SU-DHL-6 (cell line): ENCODE results near the gene MEX3A.

Source experiments
- H2AFZ ChIP-seq: fragments of 200-600 bp; sonication (generic); 2 replicates; pipeline ENCODE4 v1.6.1; 2014; ENCODE audit warnings: low read depth, mild to moderate bottlenecking, moderate library complexity, mixed read lengths, antibody characterized with exemption, low read length; ENCODE audit not compliant: severe bottlenecking
- H3F3A ChIP-seq: fragments of 200-600 bp; shearing (Covaris generic); 2 replicates; pipeline ENCODE4 v1.6.0; 2016; ENCODE audit warnings: antibody characterized with exemption, mild to moderate bottlenecking; ENCODE audit not compliant: insufficient read depth
- H3K27ac ChIP-seq: fragments of 200-600 bp; sonication (generic); 2 replicates; pipeline ENCODE4 v1.5.1; 2016; ENCODE audit warnings: low read depth, mild to moderate bottlenecking, low read length, moderate library complexity, mixed read lengths
- H3K27me3 ChIP-seq: fragments of 200-600 bp; sonication (generic), shearing (Covaris generic); 2 replicates; pipeline ENCODE4 v1.6.0; 2014; ENCODE audit warnings: mild to moderate bottlenecking, low read length
- H3K36me3 ChIP-seq: fragments of 200-600 bp; sonication (generic); 2 replicates; pipeline ENCODE4 v1.6.1; 2014; ENCODE audit warnings: mild to moderate bottlenecking, low read length, mixed read lengths
- H3K4me2 ChIP-seq: fragments of 300-600, 200-600 bp; shearing (Covaris generic), sonication (generic); 2 replicates; pipeline ENCODE4 v1.6.0; 2014; ENCODE audit warnings: low read length, low read depth, mild to moderate bottlenecking; ENCODE audit not compliant: poor library complexity, severe bottlenecking
- H3K4me3 ChIP-seq: fragments of 200-600 bp; sonication (generic); 2 replicates; pipeline ENCODE4 v1.5.1; 2014; ENCODE audit warnings: antibody characterized with exemption, low read length, mild to moderate bottlenecking, mixed read lengths; ENCODE audit not compliant: insufficient read depth, poor library complexity, severe bottlenecking
- H3K79me2 ChIP-seq: fragments of 200-600 bp; sonication (generic); 2 replicates; pipeline ENCODE4 v1.6.1; 2014; ENCODE audit warnings: mild to moderate bottlenecking, low read length, moderate library complexity; ENCODE audit not compliant: insufficient read depth
- H3K9ac ChIP-seq: fragments of 200-600 bp; sonication (generic); 2 replicates; pipeline ENCODE4 v1.7.0; 2014; ENCODE audit warnings: mild to moderate bottlenecking, low read length
- H3K9me2 ChIP-seq: fragments of 200-600 bp; sonication (generic); replicated peaks from 2 replicates; pipeline ENCODE4 v1.6.1; 2014; ENCODE audit warnings: low read length; ENCODE audit not compliant: insufficient read depth
- H3K9me3 ChIP-seq: fragments of 200-600 bp; sonication (generic); 2 replicates; pipeline ENCODE4 v1.6.1; 2014; ENCODE audit warnings: low read length, mixed read lengths; ENCODE audit not compliant: insufficient read depth
- H4K20me1 ChIP-seq: fragments of 200-600 bp; sonication (generic); 2 replicates; pipeline ENCODE4 v1.6.1; 2014; ENCODE audit warnings: low read depth, mild to moderate bottlenecking, antibody characterized with exemption, low read length, moderate library complexity, mixed read lengths
- CTCF ChIP-seq: fragments of 200-600 bp; sonication (generic); IDR thresholded peaks from one replicate; pipeline ENCODE4 v1.5.1; 2017; ENCODE audit warnings: antibody characterized with exemption, mild to moderate bottlenecking, low read length, moderate library complexity; ENCODE audit not compliant: insufficient read depth, poor library complexity, severe bottlenecking
- EZH2phosphoT487 ChIP-seq: fragments of 200-600 bp; sonication (generic), shearing (Covaris generic); conservative IDR thresholded peaks from 2 replicates; pipeline ENCODE4 v1.6.1; 2018; ENCODE audit warnings: mild to moderate bottlenecking, antibody characterized with exemption, low read length, moderate library complexity, mixed read lengths

MEX3A gene

DNA sequence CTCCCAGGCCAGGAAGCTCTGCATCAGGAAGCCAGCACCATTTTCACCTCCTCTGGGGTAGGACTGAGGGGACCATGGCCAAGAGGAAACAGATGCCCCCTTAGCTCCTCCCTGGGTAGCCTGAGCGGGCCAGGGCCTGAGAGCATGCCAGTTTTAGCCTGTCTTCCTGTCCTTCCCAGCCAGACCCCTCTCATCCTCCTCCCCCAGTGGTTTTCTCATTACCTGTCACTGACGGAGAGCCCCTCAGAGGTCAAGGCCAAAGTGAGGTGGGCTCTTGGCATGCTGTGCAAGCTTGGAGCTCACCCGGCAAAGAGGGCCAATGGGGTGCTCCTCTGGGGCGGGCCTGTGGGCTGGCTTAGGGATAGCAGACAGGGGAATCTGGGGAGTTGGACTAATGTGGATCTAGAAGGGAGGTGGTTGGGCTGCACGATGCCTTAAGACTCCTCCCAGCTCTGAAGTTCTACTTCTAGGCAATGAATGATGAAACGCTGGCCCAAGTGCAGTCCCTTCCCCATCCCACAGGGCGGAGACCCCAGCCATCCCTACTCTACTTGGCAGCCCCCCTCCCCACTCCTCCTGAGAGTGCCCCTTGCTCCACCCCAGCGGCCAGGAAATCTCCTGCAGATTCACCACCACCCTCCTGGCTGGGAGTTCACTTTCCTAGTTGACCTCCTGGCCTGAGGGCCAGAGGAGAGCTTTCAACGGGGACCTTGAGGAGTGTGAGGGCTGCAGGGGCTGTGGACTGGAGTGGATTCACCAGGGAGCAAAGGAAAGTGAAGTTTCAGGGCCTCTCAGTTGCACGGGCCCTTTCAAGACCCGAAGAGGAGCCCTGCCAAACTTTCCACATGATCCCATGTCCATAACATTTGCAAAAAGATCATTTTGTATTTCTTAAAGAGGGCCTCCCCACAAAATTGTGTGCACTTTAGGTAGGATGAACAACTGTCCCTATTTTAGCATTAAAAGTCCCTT lies 22.9 kb upstream of the MEX3A start:
- peak overlapping the region; percentile 65 for H2AFZ ChIP-seq
- H3K79me2 ChIP-seq, result no peaks in the 10 kb centered on the region
- no peaks in the 10 kb centered on the region for H3K9me3 ChIP-seq
- peak overlapping the region; percentile 48 for H3K4me3 ChIP-seq
- H3K27me3 ChIP-seq, result no peaks in the 10 kb centered on the region
- peak overlapping the region; percentile 69 for H3K4me2 ChIP-seq
- TF ChIP-seq CTCF, result no peak
- no peak for TF ChIP-seq EZH2phosphoT487
- peak overlapping the region; percentile 57 for H3K9ac ChIP-seq
- no peak overlapping the region for H3K27ac ChIP-seq
- no peaks in the 10 kb centered on the region for H3K9me2 ChIP-seq
- H3F3A ChIP-seq, result peaks cover 11% of the 10 kb centered on the region; the same call in 1 of the 2 replicates
- no peaks in the 10 kb centered on the region for H4K20me1 ChIP-seq
- no peaks in the 10 kb centered on the region for H3K36me3 ChIP-seq

DNA sequence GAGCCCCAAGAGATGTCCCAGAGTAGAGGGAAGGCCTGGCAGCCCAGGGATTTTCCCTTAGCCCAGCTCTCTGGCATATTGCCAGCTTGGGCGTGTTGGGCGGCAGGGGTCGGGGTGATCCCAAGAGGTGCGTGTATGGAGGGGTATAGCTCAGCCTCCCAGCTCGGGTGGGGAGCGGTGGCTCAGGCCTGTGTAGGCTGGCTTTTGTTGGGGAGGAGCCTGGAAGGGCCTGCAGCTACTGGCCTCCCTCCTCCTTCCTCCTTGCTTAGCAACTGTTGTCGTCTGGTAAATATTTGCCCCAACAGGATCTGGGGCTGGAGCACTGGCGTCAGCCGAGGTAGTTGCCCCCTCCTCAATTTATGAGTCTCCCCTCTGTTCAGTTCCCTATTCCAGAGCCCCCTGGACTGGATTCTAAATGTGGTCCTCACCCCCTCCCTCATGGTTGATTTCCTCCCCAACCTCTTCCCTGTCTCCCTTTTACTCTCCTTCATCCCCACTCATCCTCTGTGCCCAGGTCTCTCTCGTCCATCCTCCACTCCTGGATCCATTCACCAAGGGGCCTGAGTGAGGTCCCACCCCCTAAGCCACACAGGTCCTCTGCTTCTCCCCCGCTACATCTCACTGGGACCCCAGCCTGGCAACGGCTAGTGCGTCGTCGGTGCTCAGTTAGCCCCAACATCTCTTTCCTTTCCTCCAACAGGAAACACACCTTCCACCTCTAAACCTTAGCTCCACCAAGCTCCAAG lies 22.0 kb upstream of the MEX3A start:
- Histone ChIP-seq H3K4me3 (no peak overlapping the region), H3K9ac (no peak overlapping the region), H3F3A (peaks cover 11% of the 10 kb centered on the region; the same call in 1 of the 2 replicates), H2AFZ (no peak overlapping the region), H3K9me2 (no peaks in the 10 kb centered on the region), H3K36me3 (no peaks in the 10 kb centered on the region), H3K4me2 (no peak overlapping the region), H3K27ac (no peak overlapping the region), H3K79me2 (no peaks in the 10 kb centered on the region), H3K9me3 (no peaks in the 10 kb centered on the region), H4K20me1 (no peaks in the 10 kb centered on the region), H3K27me3 (no peaks in the 10 kb centered on the region)
- TF ChIP-seq EZH2phosphoT487 (no peak), CTCF (no peak)

GRCh38 chr1:156103521-156103947 lies 21.3 kb upstream of the MEX3A start:
- Histone ChIP-seq H4K20me1 (no peaks in the 10 kb centered on the region), H3K36me3 (no peaks in the 10 kb centered on the region), H3K27ac (no peak overlapping the region), H3K9me2 (no peaks in the 10 kb centered on the region), H2AFZ (no peak overlapping the region), H3K27me3 (no peaks in the 10 kb centered on the region), H3K4me3 (no peak overlapping the region), H3K9ac (no peak overlapping the region), H3F3A (peaks cover 11% of the 10 kb centered on the region; the same call in 1 of the 2 replicates), H3K79me2 (no peaks in the 10 kb centered on the region), H3K4me2 (no peak overlapping the region), H3K9me3 (no peaks in the 10 kb centered on the region)
- TF ChIP-seq EZH2phosphoT487, result no peak
- no peak for TF ChIP-seq CTCF
